Ovary (tissue), 9 donors: Measurements from ENCODE around the gene CMAS. TPM values are rescaled to one million over a fixed set of nuclear protein-coding genes. Genes with fewer than 3 reads are reported as not detected.
A peak's percentile ranks its signal among the peaks of the same experiment; 100 is the strongest.

Experiments
- DNase-seq, 5 donors: peaks; one replicate each; pipeline ENCODE4 v3.0.0-alpha.2; 2019 to 2020
- H3K27ac ChIP-seq, 2 donors: fragments of 200-600 bp; one replicate each; pipeline versions ENCODE4 v1.5.1 to v1.8.0; 2019 to 2022
- H3K27me3 ChIP-seq: fragments of 200-600 bp; one replicate; pipeline ENCODE4 v1.8.0; 2022
- H3K36me3 ChIP-seq: fragments of 200-600 bp; sonication (generic); one replicate; pipeline ENCODE4 v1.5.1; 2019
- H3K4me1 ChIP-seq: one replicate; pipeline ENCODE4 v1.8.1; 2013; ENCODE audit warnings: mild to moderate bottlenecking, moderate library complexity; ENCODE audit not compliant: insufficient read depth
- H3K4me3 ChIP-seq: fragments of 200-600 bp; sonication (generic); one replicate; pipeline ENCODE4 v1.5.1; 2017
- H3K9me3 ChIP-seq, 2 donors: fragments of 200-600 bp in 1 of 2; sonication (generic) in 1 of 2; one replicate each; pipeline versions ENCODE4 v1.5.1 to v1.8.1; 2013 to 2019; ENCODE audit warnings: mild to moderate bottlenecking in 1 of 2, moderate library complexity in 1 of 2
- CTCF ChIP-seq, 3 donors: fragments of 450-650 bp in 2 of 3; fragments of 200-600 bp in 1 of 3; IDR thresholded peaks; one replicate each; pipeline versions ENCODE4 v1.5.1 to v1.8.0; 2016 to 2022; ENCODE audit warnings: antibody characterized with exemption in 3 of 3, mild to moderate bottlenecking in 1 of 3
- EP300 ChIP-seq: sonication (generic); formaldehyde crosslinking; IDR thresholded peaks from one replicate; pipeline ENCODE4 v1.6.1; 2017; ENCODE audit warnings: antibody characterized with exemption
- POLR2A ChIP-seq: fragments of 450-650 bp; IDR thresholded peaks from one replicate; pipeline ENCODE4 v1.6.1; 2017; ENCODE audit warnings: antibody characterized with exemption, mild to moderate bottlenecking, moderate library complexity
- WGBS, 3 donors: extraction: QIAGEN DNeasy Blood & Tissue Kit in 1 of 3; methylation state at CpG; one replicate each; pipeline versions ENCODE4 v1.1.5 to v1.1.7; 2013 to 2017; 5-methylcytosine and 5-hydroxymethylcytosine counted together
- intact Hi-C, 4 donors: fragments of 100-400 bp; cut with DNase I; formaldehyde crosslinking; loops; one replicate each; pipeline versions ENCODE4 v1.11.0 to v1.15.1; 2022 to 2023
- polyA plus RNA-seq, 2 donors: library from polyadenylated mRNA; stranded (reverse); fragments of 200-250 nt in 1 of 2; fragments of 350-450 nt in 1 of 2; fragmentation: Illumina TruSeq in 1 of 2; extraction: RNeasy Lipid Tissue Mini Kit (QIAGEN cat#74804) in 1 of 2; gene quantifications; one replicate each; pipeline ENCODE4 v1.2.3, GENCODE V29; 2013 to 2014
- total RNA-seq, 7 donors: library from RNA; depleted of rRNA in 2 of 7; stranded (reverse); fragments of >200 nt in 2 of 7; fragmentation: NEBNext Ultra II Directional in 3 of 7; extraction: Animal tissue kit (Norgen Biotek cat#: 25700) in 3 of 7; gene quantifications; one replicate each; pipeline versions ENCODE4 v1.1.0 to v1.2.4, GENCODE V29; 2016 to 2023
- donor health status: DM: no; HTN: no; CAD: no; lungs with moderate emphysema.
- donor health status: DM: no; HTN: no; CAD: no.
- donor health status: Bipolar disorder and iron deficiency.
- donor health status: DM: yes; HTN: yes; CAD: no.
- donor health status: DM: no; HTN: no; CAD: no.
- donor health status: DM: yes; HTN: yes; CAD: no.

CMAS gene
- total and polyA plus RNA-seq, 9 donors: 19.3 to 99.2 (median 30.5) TPM

GRCh38 chr12:22042976-22043669 is 2.9 kb upstream of the CMAS start:
- no peaks in the 10 kb centered on the region for H3K36me3 ChIP-seq
- H3K27me3 ChIP-seq: no peaks in the 10 kb centered on the region
- H3K4me1 ChIP-seq: peaks cover 4% of the 10 kb centered on the region
- no peak overlapping the region for H3K27ac ChIP-seq
- TF ChIP-seq EP300: no peak
- TF ChIP-seq POLR2A: no peak
- no peak for TF ChIP-seq CTCF (IDR thresholded peaks at IDR 0.05)
- intact Hi-C loops: no loop called here
- DNase-seq: no peak
- WGBS, 3 donors: 70 to 79% (median 75%) methylated on average over 9 of the region's 9 CpGs
- H3K9me3 ChIP-seq: no peaks in the 10 kb centered on the region
- H3K4me3 ChIP-seq: no peak overlapping the region

- intact Hi-C loops: no loop called here
- DNase-seq: no peak
- Histone ChIP-seq H3K9me3 (no peaks in the 10 kb centered on the region), H3K27ac (no peak overlapping the region), H3K4me3 (no peak overlapping the region), H3K36me3 (no peaks in the 10 kb centered on the region), H3K4me1 (peaks cover 4% of the 10 kb centered on the region), H3K27me3 (no peaks in the 10 kb centered on the region)
- TF ChIP-seq CTCF (IDR thresholded peaks at IDR 0.05): no peak
- no peak for TF ChIP-seq EP300
- TF ChIP-seq POLR2A: no peak
- WGBS, 3 donors: 75 to 88% (median 86%) methylated on average over 2 of the region's 2 CpGs
These were observed 2.1 kb upstream of the CMAS start for GRCh38 chr12:22043943-22044342.

- Histone ChIP-seq H3K9me3 (no peaks in the 10 kb centered on the region), H3K4me1 (peaks cover 4% of the 10 kb centered on the region), H3K36me3 (no peaks in the 10 kb centered on the region), H3K27ac (no peak overlapping the region), H3K4me3 (no peak overlapping the region), H3K27me3 (no peaks in the 10 kb centered on the region)
- WGBS, 3 donors: 46 to 50% (median 47%) methylated on average over 2 of the region's 2 CpGs
- no peak for DNase-seq
- no peak for TF ChIP-seq POLR2A
- TF ChIP-seq EP300: no peak
- no peak for TF ChIP-seq CTCF (IDR thresholded peaks at IDR 0.05)
- intact Hi-C loops: no loop called here
These were observed 1.6 kb upstream of the CMAS start for GRCh38 chr12:22044391-22044790.

- H3K27ac ChIP-seq: peak overlapping the region; percentile 56 to 93
- H3K36me3 ChIP-seq: no peaks in the 10 kb centered on the region
- peak overlapping the region; percentile 99 for H3K4me3 ChIP-seq
- H3K4me1 ChIP-seq: peaks cover 7% of the 10 kb centered on the region
- intact Hi-C loops: no loop called here
- 12 to 14% (median 13%) methylated on average over 6 of the region's 6 CpGs for WGBS, 3 donors
- no peaks in the 10 kb centered on the region for H3K9me3 ChIP-seq
- no peak for DNase-seq
- H3K27me3 ChIP-seq: no peaks in the 10 kb centered on the region
- no peak for TF ChIP-seq CTCF (IDR thresholded peaks at IDR 0.05)
- no peak for TF ChIP-seq POLR2A
- no peak for TF ChIP-seq EP300
These were observed 961 bp downstream of the CMAS start for GRCh38 chr12:22046968-22047390.
